ENCODE data around the gene GYS2.

- TF ChIP-seq TAF1 (conservative IDR thresholded peaks at IDR 0.05) (no peak), RAD21 (IDR thresholded peaks at IDR 0.05) (no peak), ATF3 (IDR thresholded peaks at IDR 0.05) (no peak), RXRA (IDR thresholded peaks at IDR 0.05) (no peak), MAX (IDR thresholded peaks at IDR 0.05) (no peak), REST (IDR thresholded peaks at IDR 0.05) (no peak), YY1 (IDR thresholded peaks at IDR 0.05) (no peak)
- TF ChIP-seq, protein P1, sequence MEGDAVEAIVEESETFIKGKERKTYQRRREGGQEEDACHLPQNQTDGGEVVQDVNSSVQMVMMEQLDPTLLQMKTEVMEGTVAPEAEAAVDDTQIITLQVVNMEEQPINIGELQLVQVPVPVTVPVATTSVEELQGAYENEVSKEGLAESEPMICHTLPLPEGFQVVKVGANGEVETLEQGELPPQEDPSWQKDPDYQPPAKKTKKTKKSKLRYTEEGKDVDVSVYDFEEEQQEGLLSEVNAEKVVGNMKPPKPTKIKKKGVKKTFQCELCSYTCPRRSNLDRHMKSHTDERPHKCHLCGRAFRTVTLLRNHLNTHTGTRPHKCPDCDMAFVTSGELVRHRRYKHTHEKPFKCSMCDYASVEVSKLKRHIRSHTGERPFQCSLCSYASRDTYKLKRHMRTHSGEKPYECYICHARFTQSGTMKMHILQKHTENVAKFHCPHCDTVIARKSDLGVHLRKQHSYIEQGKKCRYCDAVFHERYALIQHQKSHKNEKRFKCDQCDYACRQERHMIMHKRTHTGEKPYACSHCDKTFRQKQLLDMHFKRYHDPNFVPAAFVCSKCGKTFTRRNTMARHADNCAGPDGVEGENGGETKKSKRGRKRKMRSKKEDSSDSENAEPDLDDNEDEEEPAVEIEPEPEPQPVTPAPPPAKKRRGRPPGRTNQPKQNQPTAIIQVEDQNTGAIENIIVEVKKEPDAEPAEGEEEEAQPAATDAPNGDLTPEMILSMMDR (IDR thresholded peaks at IDR 0.05; ENCODE audit: low read depth, low read length, missing input control): no peak
These were observed 36.5 kb downstream of the GYS2 start for GRCh38 chr12:21568115-21568514.

Data from liver (tissue), 3 donors.